Measurements from ENCODE around the gene SPATS2L. TPM values are rescaled to one million over a fixed set of nuclear protein-coding genes. Genes with fewer than 3 reads are reported as not detected.

The SPATS2L gene
- total and polyA plus RNA-seq, 2 of the 13 experiments (the other 11 are each of a cell fraction or from before 2014, with no cell fraction given) = 154 to 212 TPM

- no peak for TF ChIP-seq SMC3 (IDR thresholded peaks at IDR 0.05; ENCODE audit: low read length)
- TF ChIP-seq, protein P1, sequence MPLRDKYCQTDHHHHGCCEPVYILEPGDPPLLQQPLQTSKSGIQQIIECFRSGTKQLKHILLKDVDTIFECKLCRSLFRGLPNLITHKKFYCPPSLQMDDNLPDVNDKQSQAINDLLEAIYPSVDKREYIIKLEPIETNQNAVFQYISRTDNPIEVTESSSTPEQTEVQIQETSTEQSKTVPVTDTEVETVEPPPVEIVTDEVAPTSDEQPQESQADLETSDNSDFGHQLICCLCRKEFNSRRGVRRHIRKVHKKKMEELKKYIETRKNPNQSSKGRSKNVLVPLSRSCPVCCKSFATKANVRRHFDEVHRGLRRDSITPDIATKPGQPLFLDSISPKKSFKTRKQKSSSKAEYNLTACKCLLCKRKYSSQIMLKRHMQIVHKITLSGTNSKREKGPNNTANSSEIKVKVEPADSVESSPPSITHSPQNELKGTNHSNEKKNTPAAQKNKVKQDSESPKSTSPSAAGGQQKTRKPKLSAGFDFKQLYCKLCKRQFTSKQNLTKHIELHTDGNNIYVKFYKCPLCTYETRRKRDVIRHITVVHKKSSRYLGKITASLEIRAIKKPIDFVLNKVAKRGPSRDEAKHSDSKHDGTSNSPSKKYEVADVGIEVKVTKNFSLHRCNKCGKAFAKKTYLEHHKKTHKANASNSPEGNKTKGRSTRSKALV (CRISPR knock-in tag; IDR thresholded peaks at IDR 0.05) = no peak
- no peak for TF ChIP-seq ZNF12 (CRISPR knock-in tag; IDR thresholded peaks at IDR 0.05)
- no peak for TF ChIP-seq KDM2A (CRISPR knock-in tag; IDR thresholded peaks at IDR 0.05; ENCODE audit: borderline replicate concordance, low read depth)
- TF ChIP-seq SP140L (CRISPR knock-in tag; IDR thresholded peaks at IDR 0.05; ENCODE audit: borderline replicate concordance) = no peak
- no peak for TF ChIP-seq SAP130 (CRISPR knock-in tag; IDR thresholded peaks at IDR 0.05; ENCODE audit: low read depth)
- no peak for TF ChIP-seq CHD2 (IDR thresholded peaks at IDR 0.05; ENCODE audit: low read depth, low read length)
- TF ChIP-seq ZNF350 (CRISPR knock-in tag; IDR thresholded peaks at IDR 0.05; ENCODE audit: borderline replicate concordance, low read depth) = no peak
- no peak for TF ChIP-seq YY1 (IDR thresholded peaks at IDR 0.05; ENCODE audit: insufficient read depth, insufficient replicate concordance, low read depth, low read length)
- TF ChIP-seq CAMTA2 (CRISPR knock-in tag; IDR thresholded peaks at IDR 0.05; ENCODE audit: borderline replicate concordance) = no peak
- TF ChIP-seq KLF12 (CRISPR knock-in tag; IDR thresholded peaks at IDR 0.05; ENCODE audit: borderline replicate concordance) = no peak
- TF ChIP-seq, protein P2, sequence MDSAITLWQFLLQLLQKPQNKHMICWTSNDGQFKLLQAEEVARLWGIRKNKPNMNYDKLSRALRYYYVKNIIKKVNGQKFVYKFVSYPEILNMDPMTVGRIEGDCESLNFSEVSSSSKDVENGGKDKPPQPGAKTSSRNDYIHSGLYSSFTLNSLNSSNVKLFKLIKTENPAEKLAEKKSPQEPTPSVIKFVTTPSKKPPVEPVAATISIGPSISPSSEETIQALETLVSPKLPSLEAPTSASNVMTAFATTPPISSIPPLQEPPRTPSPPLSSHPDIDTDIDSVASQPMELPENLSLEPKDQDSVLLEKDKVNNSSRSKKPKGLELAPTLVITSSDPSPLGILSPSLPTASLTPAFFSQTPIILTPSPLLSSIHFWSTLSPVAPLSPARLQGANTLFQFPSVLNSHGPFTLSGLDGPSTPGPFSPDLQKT (CRISPR knock-in tag; IDR thresholded peaks at IDR 0.05; ENCODE audit: borderline replicate concordance) = no peak
- TF ChIP-seq, protein P3, sequence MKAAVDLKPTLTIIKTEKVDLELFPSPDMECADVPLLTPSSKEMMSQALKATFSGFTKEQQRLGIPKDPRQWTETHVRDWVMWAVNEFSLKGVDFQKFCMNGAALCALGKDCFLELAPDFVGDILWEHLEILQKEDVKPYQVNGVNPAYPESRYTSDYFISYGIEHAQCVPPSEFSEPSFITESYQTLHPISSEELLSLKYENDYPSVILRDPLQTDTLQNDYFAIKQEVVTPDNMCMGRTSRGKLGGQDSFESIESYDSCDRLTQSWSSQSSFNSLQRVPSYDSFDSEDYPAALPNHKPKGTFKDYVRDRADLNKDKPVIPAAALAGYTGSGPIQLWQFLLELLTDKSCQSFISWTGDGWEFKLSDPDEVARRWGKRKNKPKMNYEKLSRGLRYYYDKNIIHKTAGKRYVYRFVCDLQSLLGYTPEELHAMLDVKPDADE (CRISPR knock-in tag; IDR thresholded peaks at IDR 0.05) = no peak
- no peak for TF ChIP-seq SUZ12 (IDR thresholded peaks at IDR 0.05; ENCODE audit: low read depth, low read length)
- no peak for TF ChIP-seq PITX1 (CRISPR knock-in tag; IDR thresholded peaks at IDR 0.05)
- TF ChIP-seq ZNF263 (CRISPR knock-in tag; IDR thresholded peaks at IDR 0.05) = no peak
- no peak for TF ChIP-seq ZNF280D (CRISPR knock-in tag; IDR thresholded peaks at IDR 0.05)
- no peak for TF ChIP-seq ZNF431 (CRISPR knock-in tag; IDR thresholded peaks at IDR 0.05; ENCODE audit: borderline replicate concordance, low read depth)
- no peak for TF ChIP-seq LCORL (IDR thresholded peaks at IDR 0.05)
- TF ChIP-seq LCORL (CRISPR knock-in tag; IDR thresholded peaks at IDR 0.05) = 0 out of 2 replicates have a peak, but pooled peaks have one; percentile 25
- TF ChIP-seq HNRNPH1 (optimal IDR thresholded peaks at IDR 0.05; ENCODE audit: low read depth, low read length) = no peak
- TF ChIP-seq, protein P4, sequence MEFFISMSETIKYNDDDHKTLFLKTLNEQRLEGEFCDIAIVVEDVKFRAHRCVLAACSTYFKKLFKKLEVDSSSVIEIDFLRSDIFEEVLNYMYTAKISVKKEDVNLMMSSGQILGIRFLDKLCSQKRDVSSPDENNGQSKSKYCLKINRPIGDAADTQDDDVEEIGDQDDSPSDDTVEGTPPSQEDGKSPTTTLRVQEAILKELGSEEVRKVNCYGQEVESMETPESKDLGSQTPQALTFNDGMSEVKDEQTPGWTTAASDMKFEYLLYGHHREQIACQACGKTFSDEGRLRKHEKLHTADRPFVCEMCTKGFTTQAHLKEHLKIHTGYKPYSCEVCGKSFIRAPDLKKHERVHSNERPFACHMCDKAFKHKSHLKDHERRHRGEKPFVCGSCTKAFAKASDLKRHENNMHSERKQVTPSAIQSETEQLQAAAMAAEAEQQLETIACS (CRISPR knock-in tag; IDR thresholded peaks at IDR 0.05) = no peak
Measured at GRCh38 chr2:200376513-200377354, 70.2 kb downstream of the SPATS2L start (continued).
